ENCODE data around the gene PHLPP1.

DNA sequence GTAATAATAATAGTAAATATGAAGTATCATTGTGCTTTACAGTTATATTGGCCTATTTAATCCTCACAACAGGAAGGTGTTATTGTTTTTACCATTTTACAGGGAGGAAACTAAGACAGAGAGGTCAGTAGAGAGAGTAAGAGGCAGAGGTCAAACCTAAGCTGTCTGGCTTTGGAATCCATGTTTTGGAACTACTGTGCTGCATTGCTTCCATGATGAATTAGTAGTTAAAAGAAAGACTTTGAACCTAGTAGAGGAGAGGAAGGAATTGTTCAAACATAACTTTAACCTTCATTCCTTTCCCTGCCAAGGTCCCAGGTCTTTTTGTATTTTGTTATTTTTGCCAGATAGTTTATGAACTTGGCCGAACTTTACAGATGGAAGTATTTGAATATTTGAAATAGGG, 80.9 kb downstream of the PHLPP1 start:
- TF ChIP-seq, protein P1, sequence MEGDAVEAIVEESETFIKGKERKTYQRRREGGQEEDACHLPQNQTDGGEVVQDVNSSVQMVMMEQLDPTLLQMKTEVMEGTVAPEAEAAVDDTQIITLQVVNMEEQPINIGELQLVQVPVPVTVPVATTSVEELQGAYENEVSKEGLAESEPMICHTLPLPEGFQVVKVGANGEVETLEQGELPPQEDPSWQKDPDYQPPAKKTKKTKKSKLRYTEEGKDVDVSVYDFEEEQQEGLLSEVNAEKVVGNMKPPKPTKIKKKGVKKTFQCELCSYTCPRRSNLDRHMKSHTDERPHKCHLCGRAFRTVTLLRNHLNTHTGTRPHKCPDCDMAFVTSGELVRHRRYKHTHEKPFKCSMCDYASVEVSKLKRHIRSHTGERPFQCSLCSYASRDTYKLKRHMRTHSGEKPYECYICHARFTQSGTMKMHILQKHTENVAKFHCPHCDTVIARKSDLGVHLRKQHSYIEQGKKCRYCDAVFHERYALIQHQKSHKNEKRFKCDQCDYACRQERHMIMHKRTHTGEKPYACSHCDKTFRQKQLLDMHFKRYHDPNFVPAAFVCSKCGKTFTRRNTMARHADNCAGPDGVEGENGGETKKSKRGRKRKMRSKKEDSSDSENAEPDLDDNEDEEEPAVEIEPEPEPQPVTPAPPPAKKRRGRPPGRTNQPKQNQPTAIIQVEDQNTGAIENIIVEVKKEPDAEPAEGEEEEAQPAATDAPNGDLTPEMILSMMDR (conservative IDR thresholded peaks at IDR 0.05; ENCODE audit: low read length): no peak
- no peak for TF ChIP-seq EZH2phosphoT487 (IDR thresholded peaks at IDR 0.05; ENCODE audit: borderline replicate concordance, low read depth, low read length)

All from OCI-LY7 (cell line).